K562 (cell line): ENCODE results near the gene ID1.
"Not testable (repeated sequence)": the region's sequence is repeated elsewhere in the genome, so short reads cannot be mapped to it uniquely, and the experiment has no call there.

Experiments used
- ETV6 ChIP-seq, 3 experiments: fragments of 150-350 bp in 1 of 3; sonication (generic) in 1 of 3; formaldehyde crosslinking in 1 of 3; IDR thresholded peaks; 2 replicates each; pipeline versions ENCODE4 v1.6.1 to v1.8.0; 2014 to 2022; ENCODE audit warnings: borderline replicate concordance in 2 of 3, low read depth in 2 of 3, antibody characterized with exemption in 1 of 3, low read length in 1 of 3, mild to moderate bottlenecking in 1 of 3, missing genetic modification reagents in 1 of 3
- EZH2 ChIP-seq: IDR thresholded peaks from 2 replicates; pipeline ENCODE4 v1.6.1; 2012; ENCODE audit warnings: low read depth, mild to moderate bottlenecking, inconsistent platforms, low read length, borderline replicate concordance
- ZNF282 ChIP-seq: sonication (generic); formaldehyde crosslinking; IDR thresholded peaks from 2 replicates; pipeline ENCODE4 v1.8.1; 2023; ENCODE audit warnings: missing genetic modification reagents
- TF ChIP-seq, protein P1 (sequence below): fragments of 450-650 bp; formaldehyde crosslinking; IDR thresholded peaks from 2 replicates; pipeline ENCODE4 v1.4.0; 2022; ENCODE audit warnings: missing genetic modification characterization

DNA sequence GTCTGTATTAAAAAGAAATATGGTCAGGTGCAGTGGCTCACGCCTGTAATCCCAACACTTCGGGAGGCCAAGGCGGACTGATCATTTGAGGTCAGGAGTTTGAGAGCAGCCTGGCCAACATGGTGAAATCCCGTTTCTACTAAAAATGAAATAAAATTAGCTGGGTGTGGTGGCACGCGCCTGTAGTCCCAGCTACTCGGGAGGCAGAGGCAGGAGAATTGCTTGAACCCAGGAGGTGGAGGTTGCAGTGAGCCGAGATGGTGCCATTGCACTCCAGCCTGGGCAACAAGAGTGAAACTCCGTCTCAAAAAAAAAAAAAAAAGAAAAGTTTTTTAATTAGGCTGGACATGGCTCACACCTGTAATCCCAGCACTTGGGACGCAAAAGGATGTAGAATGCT is 30.1 kb upstream of the ID1 start:
- TF ChIP-seq, protein P1, sequence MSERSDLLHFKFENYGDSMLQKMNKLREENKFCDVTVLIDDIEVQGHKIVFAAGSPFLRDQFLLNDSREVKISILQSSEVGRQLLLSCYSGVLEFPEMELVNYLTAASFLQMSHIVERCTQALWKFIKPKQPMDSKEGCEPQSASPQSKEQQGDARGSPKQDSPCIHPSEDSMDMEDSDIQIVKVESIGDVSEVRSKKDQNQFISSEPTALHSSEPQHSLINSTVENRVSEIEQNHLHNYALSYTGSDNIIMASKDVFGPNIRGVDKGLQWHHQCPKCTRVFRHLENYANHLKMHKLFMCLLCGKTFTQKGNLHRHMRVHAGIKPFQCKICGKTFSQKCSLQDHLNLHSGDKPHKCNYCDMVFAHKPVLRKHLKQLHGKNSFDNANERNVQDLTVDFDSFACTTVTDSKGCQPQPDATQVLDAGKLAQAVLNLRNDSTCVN: not testable (repeated sequence)
- TF ChIP-seq ETV6 (IDR thresholded peaks at IDR 0.05; ENCODE audit: borderline replicate concordance in 1 of 2, low read depth in 2 of 2, low read length in 1 of 2); ETV6 (CRISPR knock-in tag; IDR thresholded peaks at IDR 0.05; ENCODE audit: borderline replicate concordance); EZH2; ZNF282 (CRISPR knock-in tag): not testable (repeated sequence)
